ENCODE results near the gene RPS4Y1.

Gene RPS4Y1

DNA sequence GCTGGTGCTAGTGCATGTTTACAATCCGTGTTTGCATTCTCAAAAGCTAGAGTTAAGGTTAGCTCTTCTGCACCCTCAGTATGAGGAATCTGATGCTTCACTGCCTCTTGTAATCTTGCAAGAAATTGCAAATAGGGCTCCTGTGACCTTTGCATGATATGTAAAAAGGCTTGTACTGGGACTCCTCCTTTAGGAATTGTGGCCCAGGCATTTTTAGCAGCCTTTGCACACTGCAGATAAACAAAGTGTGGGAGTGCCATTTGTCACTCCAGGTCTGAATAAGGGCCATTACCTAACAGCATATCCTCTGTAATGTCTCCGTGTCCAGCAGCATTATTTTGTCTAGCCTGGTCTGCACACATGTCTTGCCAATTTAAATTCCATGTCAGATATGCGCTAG lies 44.5 kb downstream of the RPS4Y1 start:
- DNase-seq = no peak

DNA sequence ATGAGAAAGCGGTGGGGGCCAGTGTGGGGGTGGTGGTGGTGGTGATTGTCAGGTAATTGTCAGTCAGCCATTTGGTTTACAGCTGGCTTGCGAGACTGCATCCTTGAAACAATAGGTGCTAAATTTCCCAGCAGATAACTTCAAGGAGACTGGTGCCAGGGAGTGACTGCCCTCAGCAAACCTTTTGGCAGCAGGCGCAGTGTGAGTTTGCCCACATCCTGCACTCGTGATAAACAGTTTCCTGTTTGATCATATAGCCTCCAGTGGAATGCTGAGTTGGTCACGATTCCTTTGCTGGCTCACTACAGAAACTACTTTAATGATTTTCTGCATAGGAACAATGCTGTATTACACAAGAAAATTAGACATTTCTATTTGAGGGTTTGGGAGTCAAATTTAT lies 46.0 kb downstream of the RPS4Y1 start:
- DNase-seq = no peak

DNA sequence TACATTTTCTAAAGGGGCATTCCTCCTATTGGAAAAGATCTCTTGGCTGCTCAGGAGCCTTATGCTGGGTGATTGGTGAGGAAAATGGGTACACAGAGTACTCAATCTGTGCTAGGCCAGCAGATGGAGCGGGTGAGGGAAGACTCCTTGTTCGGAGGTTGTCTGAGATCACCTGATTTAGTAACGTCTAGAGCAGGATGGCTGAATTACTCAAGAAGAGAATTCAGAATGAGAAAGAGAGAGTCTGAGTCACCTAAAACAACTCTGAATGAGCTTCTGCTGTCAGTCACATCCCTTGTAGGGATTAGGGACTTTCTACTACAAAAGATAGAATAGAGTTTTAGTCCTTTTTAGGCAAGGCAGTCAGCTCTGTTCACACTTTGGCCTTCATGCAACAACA lies 46.6 kb downstream of the RPS4Y1 start:
- DNase-seq = no peak

DNA sequence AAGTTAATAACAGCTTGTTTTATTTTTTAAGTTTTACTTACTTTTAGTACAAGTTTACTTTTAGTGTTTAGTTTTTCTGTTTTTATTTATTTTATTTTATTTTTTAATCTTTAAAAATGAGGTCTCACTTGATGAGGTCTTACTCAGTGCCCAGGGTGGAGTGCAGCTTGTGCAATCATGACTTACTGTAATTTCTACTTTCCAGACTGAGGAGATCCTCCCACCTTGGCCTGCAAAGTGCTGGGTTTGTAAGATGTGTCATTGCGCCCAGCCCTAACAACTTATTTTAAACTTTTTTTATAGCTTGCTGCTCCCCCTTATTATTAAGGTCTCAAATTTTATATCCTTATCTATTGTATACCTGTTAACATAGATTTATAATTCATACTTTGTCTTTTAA lies 52.1 kb downstream of the RPS4Y1 start:
- no peak for DNase-seq

DNA sequence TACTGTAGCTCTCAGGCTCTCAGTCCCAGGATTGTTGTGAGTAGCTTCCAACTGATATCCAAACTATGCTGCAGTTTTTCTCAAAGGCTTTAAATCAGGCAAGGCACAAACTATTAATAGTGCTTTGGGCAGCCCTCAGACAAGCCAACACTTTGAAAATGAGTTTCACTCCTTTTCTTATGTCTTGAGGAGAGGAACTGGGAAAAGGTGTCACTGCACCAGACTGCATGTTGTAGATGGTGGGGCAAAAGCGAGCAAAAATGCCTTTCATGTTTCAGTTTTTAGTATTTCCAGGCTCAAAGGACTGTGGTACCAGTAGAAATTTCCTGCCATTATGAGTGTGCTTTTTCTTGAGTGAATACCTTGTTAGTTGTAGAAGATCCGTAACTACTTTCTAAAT lies 54.6 kb downstream of the RPS4Y1 start:
- no peak for DNase-seq

DNA sequence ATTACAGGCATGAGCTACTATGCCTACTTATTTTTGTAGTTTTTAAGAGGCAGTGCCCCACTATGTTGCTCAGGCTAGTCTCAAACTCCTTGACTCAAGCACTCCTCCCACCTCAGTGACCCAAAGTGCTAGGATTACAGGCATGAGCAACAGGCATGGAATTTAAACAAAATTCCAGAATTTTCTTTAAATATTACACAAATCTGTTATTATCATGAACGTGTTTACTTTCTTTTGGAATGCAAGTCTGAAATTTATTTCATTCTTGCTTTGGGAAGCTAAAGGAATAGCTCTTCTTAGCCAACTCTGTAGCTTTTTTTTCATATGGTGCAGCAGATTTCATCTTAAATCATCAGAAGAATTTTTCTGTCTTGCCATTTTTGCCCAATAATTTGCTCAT lies 66.0 kb downstream of the RPS4Y1 start:
- DNase-seq = no peak

DNA sequence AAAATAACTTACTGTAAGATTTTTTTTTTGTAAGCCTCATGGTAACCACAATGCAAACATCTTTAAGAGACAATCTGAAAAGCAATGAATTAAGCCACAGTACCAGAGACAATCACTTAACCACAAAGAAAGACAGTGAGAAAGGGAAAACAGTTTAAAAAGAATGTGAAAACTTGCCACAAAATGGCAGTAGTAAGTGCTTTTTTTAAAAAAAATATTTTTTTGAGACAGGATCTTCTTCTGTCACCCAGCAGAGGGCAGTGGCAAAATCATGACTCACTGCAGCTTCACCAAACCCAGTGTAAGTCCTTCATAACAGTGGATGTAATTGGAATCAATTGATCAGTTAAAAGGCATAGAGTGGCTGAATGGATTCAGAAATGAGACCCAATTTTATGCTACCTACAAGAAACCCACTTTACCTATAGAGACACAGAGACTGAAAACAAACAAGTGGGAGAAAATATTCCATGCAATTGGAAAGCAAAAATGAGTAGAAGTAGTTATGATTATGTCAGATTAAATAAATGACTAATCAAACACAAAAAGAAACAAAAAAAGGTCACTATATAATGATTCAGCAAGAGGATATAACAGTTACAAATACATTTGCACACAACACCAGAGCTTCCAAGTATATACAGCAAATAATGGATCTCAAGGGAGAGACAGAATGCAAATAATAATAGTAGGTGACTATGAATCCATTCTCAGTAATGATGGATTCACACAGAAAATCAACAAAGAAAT lies 71.8 kb downstream of the RPS4Y1 start:
- DNase-seq = no peak

All from CD4-positive, alpha-beta T cell treated with Interleukin-17A for 4 hours (primary cell).